ENCODE measurements around the gene UBXN6.

Gene UBXN6

GRCh38 chr19:4403005-4403761 lies 54.4 kb downstream of the UBXN6 start:
- no peak for FAIRE-seq
- TF ChIP-seq, protein P1, sequence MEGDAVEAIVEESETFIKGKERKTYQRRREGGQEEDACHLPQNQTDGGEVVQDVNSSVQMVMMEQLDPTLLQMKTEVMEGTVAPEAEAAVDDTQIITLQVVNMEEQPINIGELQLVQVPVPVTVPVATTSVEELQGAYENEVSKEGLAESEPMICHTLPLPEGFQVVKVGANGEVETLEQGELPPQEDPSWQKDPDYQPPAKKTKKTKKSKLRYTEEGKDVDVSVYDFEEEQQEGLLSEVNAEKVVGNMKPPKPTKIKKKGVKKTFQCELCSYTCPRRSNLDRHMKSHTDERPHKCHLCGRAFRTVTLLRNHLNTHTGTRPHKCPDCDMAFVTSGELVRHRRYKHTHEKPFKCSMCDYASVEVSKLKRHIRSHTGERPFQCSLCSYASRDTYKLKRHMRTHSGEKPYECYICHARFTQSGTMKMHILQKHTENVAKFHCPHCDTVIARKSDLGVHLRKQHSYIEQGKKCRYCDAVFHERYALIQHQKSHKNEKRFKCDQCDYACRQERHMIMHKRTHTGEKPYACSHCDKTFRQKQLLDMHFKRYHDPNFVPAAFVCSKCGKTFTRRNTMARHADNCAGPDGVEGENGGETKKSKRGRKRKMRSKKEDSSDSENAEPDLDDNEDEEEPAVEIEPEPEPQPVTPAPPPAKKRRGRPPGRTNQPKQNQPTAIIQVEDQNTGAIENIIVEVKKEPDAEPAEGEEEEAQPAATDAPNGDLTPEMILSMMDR (IDR thresholded peaks at IDR 0.05; ENCODE audit: insufficient read depth, missing control alignments), result no peak
- DNase-seq (ENCODE audit: insufficient read length, low spot score), result no peak

DNA sequence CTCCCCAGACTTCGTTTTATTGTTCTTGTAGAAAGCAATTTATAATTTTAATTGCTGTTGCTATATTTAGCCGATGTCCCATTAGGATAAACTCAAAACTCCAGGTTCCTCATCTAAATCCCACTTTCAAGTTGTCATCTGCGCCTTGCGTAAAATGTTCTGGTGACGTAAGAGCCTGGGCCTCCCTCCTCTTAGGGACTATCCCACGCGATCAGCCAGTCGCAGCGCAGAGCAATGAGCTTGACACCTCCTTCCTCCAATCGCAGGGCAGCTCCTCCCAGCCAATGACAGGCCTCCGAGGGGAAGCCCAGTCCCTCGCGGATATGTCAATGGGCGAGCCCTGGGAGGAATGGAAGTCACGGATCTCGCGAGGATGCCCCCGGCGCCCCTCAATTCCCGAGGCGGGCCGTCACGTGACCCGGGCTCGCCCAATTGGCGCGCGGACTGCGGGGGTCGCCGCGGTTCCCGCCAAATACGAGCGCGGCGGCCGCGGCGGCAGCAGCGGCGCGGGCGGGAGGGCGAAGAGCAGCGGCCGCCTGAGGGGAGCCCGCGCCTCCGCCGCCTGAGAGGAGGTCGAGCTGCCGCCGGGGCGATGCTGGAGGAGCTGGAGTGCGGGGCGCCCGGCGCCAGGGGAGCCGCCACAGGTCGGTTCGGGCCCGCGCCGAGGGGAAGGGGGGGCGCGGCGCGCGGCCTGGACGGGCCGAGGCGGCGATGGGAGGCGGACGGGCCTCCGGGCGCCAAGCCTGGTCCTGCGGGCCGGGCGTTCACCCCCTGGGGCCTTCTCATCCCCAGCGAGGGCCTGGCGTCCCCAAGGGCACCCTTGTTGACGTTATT lies 55.2 kb downstream of the UBXN6 start, which contains the start of gene CHAF1A:
Gene CHAF1A (plus strand): TSS at position 470 of the 834 bp plus-strand sequence. CDS start 123 bp downstream, at position 593.
- TF ChIP-seq, protein P1 (IDR thresholded peaks at IDR 0.05; ENCODE audit: insufficient read depth, missing control alignments), result no peak
- peak; percentile 32 for FAIRE-seq
- DNase-seq (ENCODE audit: insufficient read length, low spot score), result peak; percentile 97

DNA sequence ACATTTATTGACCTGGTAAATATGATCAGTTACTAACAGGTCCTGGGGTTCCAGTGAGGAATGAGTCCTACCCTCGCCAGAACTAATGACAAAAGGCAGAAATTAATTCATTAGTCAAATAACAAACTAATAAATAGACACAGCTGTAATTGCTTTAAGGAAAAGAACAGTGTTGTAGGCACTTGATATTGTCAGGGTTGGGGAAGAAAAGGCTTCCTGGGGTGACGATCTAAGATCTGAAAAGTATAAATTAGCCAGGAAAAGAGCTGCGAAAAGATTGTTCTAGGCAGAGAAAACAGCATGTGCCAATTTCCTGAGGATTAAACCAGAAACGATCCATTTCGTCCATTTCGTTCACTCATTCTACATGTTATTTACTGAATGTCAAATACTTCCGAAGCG lies 55.8 kb downstream of the UBXN6 start:
- TF ChIP-seq, protein P1 (IDR thresholded peaks at IDR 0.05; ENCODE audit: insufficient read depth, missing control alignments), result no peak
- DNase-seq (ENCODE audit: insufficient read length, low spot score), result no peak
- FAIRE-seq, result no peak

- DNase-seq (ENCODE audit: insufficient read length, low spot score) (no peak), FAIRE-seq (no peak)
- TF ChIP-seq, protein P1 (IDR thresholded peaks at IDR 0.05; ENCODE audit: insufficient read depth, missing control alignments), result peak; percentile 95
These were observed 57.3 kb downstream of the UBXN6 start, which contains the start of gene SH3GL1 for GRCh38 chr19:4400135-4400936. TSS of gene SH3GL1 (minus strand) at chr19:4400547. CDS start at chr19:4400368, 179 bp downstream.

GRCh38 chr19:4399812-4400134 lies 57.8 kb downstream of the UBXN6 start:
- FAIRE-seq, result no peak
- TF ChIP-seq, protein P1 (IDR thresholded peaks at IDR 0.05; ENCODE audit: insufficient read depth, missing control alignments), result no peak
- DNase-seq (ENCODE audit: insufficient read length, low spot score), result no peak

DNA sequence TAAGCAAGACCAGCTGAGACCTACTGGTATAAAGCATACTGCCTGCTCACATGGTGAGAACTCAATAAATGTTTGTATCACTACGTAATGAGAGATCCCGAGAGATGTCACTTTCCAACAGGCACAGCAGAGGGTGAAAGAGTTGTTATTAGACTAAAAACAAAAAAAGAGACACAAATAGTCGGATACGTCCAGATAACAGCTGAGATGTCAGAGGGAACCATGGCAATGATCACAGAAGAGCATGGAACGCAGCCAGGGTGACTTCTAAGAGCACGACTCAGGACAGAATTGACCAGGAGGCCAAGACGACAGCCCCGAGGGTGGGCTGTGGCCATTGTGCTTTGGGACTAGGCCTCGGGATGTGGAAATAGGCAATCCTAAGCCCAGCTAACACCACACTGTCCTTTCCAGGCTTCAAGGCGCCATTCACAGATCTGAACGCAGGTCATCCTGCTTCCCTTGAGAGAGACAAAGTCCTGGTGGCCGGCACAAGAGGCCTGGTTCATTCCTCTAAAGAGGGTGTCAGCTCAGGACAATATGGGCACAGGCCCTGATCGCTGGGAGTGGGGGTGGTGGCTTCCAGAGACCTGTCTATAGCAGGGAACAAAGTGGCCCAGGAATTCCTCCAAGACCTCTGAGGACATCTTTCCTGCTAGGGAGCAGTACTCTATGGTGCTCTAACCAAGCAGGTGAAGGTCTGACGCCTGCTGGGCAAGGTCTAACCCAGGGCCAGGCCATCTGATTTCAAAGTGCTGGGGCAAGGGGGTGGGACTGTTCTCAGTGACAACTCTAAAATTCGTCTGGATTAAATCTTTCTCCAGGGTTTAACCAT lies 60.4 kb downstream of the UBXN6 start:
- FAIRE-seq, result no peak
- TF ChIP-seq, protein P1 (IDR thresholded peaks at IDR 0.05; ENCODE audit: insufficient read depth, missing control alignments), result no peak
- no peak for DNase-seq (ENCODE audit: insufficient read length, low spot score)

Data from D721Med (cell line).